ENCODE measurements around the gene POU6F1.

POU6F1 gene

GRCh38 chr12:51186465-51187085, 31.3 kb downstream of the POU6F1 start:
- Histone ChIP-seq H3K36me3 (ENCODE audit: control insufficient read depth, insufficient read depth, low read length) (no peaks in the 10 kb centered on the region), H3K4me2 (ENCODE audit: low read length) (peak overlapping the region; percentile 38), H3K27me3 (ENCODE audit: control insufficient read depth, insufficient read depth, low read length) (no peaks in the 10 kb centered on the region), H3K27ac (no peak overlapping the region), H3K9me3 (ENCODE audit: control insufficient read depth, low read length) (no peaks in the 10 kb centered on the region), H3K4me1 (peaks cover 22% of the 10 kb centered on the region), H2AFZ (peak overlapping the region; percentile 48), H3K9ac (no peak overlapping the region), H3K4me3 (ENCODE audit: low read depth, low read length) (no peak overlapping the region), H3K79me2 (no peaks in the 10 kb centered on the region)
- TF ChIP-seq CTCF (IDR thresholded peaks at IDR 0.05), result no peak

- Histone ChIP-seq H3K4me1 (peaks cover 22% of the 10 kb centered on the region), H3K9me3 (ENCODE audit: control insufficient read depth, low read length) (no peaks in the 10 kb centered on the region), H3K4me3 (ENCODE audit: low read depth, low read length) (no peak overlapping the region), H3K27me3 (ENCODE audit: control insufficient read depth, insufficient read depth, low read length) (no peaks in the 10 kb centered on the region), H3K4me2 (ENCODE audit: low read length) (no peak overlapping the region), H3K9ac (no peak overlapping the region), H3K27ac (no peak overlapping the region), H3K36me3 (ENCODE audit: control insufficient read depth, insufficient read depth, low read length) (no peaks in the 10 kb centered on the region), H2AFZ (no peak overlapping the region), H3K79me2 (no peaks in the 10 kb centered on the region)
- TF ChIP-seq CTCF (IDR thresholded peaks at IDR 0.05), result no peak
Observed at GRCh38 chr12:51185171-51185717, 32.6 kb downstream of the POU6F1 start.

GRCh38 chr12:51183816-51184215, 34.0 kb downstream of the POU6F1 start:
- peak overlapping the region; percentile 72 for H2AFZ ChIP-seq
- peak overlapping the region; percentile 55 for H3K27ac ChIP-seq
- no peak overlapping the region for H3K4me3 ChIP-seq (ENCODE audit: low read depth, low read length)
- TF ChIP-seq CTCF (IDR thresholded peaks at IDR 0.05), result no peak
- H3K4me2 ChIP-seq (ENCODE audit: low read length), result peak overlapping the region; percentile 18
- H3K27me3 ChIP-seq (ENCODE audit: control insufficient read depth, insufficient read depth, low read length), result no peaks in the 10 kb centered on the region
- no peaks in the 10 kb centered on the region for H3K79me2 ChIP-seq
- H3K36me3 ChIP-seq (ENCODE audit: control insufficient read depth, insufficient read depth, low read length), result no peaks in the 10 kb centered on the region
- peaks cover 22% of the 10 kb centered on the region for H3K4me1 ChIP-seq
- H3K9me3 ChIP-seq (ENCODE audit: control insufficient read depth, low read length), result no peaks in the 10 kb centered on the region
- no peak overlapping the region for H3K9ac ChIP-seq

GRCh38 chr12:51183349-51183748, 34.5 kb downstream of the POU6F1 start:
- Histone ChIP-seq H3K9me3 (ENCODE audit: control insufficient read depth, low read length) (no peaks in the 10 kb centered on the region), H3K4me1 (peaks cover 22% of the 10 kb centered on the region), H3K36me3 (ENCODE audit: control insufficient read depth, insufficient read depth, low read length) (no peaks in the 10 kb centered on the region), H3K27me3 (ENCODE audit: control insufficient read depth, insufficient read depth, low read length) (no peaks in the 10 kb centered on the region), H3K27ac (peak overlapping the region; percentile 55), H2AFZ (peak overlapping the region; percentile 72), H3K79me2 (no peaks in the 10 kb centered on the region), H3K4me2 (ENCODE audit: low read length) (no peak overlapping the region), H3K4me3 (ENCODE audit: low read depth, low read length) (no peak overlapping the region), H3K9ac (no peak overlapping the region)
- no peak for TF ChIP-seq CTCF (IDR thresholded peaks at IDR 0.05)

- Histone ChIP-seq H3K27ac (no peak overlapping the region), H3K4me2 (ENCODE audit: low read length) (no peak overlapping the region), H2AFZ (no peak overlapping the region), H3K27me3 (ENCODE audit: control insufficient read depth, insufficient read depth, low read length) (no peaks in the 10 kb centered on the region), H3K9me3 (ENCODE audit: control insufficient read depth, low read length) (no peaks in the 10 kb centered on the region), H3K4me3 (ENCODE audit: low read depth, low read length) (no peak overlapping the region), H3K9ac (no peak overlapping the region), H3K79me2 (no peaks in the 10 kb centered on the region), H3K36me3 (ENCODE audit: control insufficient read depth, insufficient read depth, low read length) (no peaks in the 10 kb centered on the region), H3K4me1 (peaks cover 18% of the 10 kb centered on the region)
- TF ChIP-seq CTCF (IDR thresholded peaks at IDR 0.05), result no peak
Observed at GRCh38 chr12:51181558-51181957, 36.3 kb downstream of the POU6F1 start.
